ENCODE data around the gene BCAT1.

Gene BCAT1

DNA sequence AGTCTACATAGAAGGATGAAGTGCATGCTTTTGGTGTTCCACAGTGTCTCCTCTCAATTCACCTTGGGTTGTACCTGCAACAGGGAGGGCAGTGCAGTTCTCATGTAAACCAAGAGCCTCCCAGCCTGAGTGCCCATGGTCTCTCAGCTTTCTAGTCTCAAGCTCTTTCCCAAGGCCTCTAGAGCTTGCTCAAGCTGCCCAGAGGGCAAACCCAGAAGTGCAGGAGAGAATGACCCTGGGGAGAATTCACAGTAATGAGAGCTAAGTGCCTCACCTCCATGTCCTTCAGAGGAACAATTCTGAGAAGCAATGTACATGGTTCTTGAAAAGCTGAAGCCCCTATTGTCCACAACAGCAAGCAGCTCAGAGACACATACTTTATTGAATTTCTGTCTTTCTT lies 180.5 kb downstream of the BCAT1 start:
- no peak for DNase-seq (ENCODE audit: low read depth)

DNA sequence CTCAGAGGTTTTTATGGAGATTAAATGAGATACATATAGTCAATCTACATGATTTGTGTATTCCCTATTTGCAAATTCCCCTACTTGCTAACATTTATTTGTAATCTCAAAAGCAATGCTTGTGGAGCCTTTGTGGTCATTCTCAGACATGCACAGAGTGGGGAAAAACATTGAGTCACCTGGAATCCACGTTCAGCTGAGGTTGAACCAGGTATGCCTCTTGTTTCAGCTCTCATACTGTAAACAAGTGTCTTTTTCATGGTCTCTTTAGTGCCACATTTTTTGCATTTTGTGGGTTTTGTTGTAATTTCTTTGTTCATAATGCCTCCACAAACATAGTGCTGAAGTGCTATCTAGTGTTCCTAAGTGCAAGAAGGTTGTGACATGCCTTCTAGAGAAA lies 181.9 kb downstream of the BCAT1 start:
- no peak for DNase-seq (ENCODE audit: low read depth)

DNA sequence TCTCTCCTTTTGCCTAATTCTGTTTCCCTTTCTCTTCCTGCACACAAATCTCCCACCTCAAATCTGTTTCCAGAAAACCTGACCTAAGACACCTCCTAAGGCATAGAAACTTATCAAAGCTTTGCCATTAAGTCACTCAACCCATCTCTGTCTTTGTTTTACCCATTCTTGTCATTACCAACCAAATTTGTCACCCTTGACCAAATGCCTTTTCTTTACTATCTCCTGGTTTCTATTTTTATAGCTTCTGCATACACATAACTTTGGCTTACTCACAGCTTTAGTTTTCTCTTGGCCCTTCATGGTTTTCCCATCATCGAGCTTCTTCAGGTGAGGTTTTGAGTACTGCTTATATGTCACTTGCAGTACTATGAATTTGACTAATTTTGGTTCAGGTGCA lies 184.2 kb downstream of the BCAT1 start:
- no peak for DNase-seq (ENCODE audit: low read depth)

DNA sequence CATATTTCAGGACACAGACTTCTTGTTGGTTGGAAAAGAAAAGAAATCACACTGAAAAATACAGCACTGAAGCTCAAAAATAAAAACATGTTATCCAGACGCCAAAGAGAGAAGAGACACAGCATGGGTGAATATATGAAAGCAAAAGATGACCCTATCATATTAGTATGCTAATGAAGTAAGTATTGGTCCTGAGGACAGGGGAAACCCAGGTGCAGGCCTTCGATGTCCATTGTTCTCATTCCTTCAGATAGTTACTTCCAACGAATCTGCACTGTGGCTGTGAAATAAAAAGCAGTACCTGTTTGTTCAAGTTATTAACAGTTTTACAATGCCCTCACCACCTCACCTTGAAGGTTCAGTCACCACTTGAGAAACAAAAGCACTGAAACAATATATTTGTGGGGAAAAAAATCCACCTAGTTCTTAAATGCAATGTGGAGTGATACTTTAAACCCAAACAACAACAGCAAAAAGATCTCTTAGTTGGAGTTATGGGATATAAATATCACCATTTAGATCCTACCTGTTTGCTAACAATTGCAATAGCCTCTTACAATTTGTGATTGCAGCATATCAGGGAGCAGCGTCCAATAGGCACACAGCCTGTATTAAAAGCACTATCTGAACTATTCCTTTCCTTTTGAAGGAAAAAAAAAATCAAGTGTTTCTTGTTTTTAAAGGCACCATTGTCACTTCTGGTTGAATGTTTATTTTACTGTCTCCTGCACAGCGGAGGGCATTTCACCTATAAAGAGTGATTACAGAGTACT lies 188.1 kb downstream of the BCAT1 start:
- no peak for DNase-seq (ENCODE audit: low read depth)

DNA sequence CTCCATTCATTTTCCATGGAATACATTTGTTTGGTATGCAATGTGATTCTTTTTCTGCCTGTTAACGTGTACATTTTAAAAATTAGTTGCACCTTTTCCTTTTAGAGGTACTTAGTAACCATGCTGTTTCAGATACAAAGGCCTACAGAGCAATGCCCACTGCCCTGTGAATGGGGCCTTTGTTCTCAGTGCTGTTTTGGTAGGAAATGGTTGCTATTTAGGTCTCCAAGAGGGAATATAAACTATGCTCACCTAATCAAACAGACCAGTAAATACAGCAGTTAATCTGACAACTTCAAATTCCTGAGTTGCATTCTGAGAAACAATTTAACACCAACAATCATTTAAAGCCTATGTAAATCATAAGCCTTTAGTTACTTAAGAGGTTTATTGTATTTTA lies 188.7 kb downstream of the BCAT1 start:
- no peak for DNase-seq (ENCODE audit: low read depth)

Data from stromal cell of bone marrow (primary cell).